Upper lobe of left lung (tissue), 4 donors: ENCODE measurements around the gene IGSF9.

ENCODE experiments used
- CTCF ChIP-seq, 6 experiments: fragments of 450-650 bp in 4 of 6; fragments of 200-600 bp in 2 of 6; sonication (generic) in 2 of 6; IDR thresholded peaks; one replicate each; pipeline ENCODE4 v1.5.1; 2016 to 2019; ENCODE audit warnings: antibody characterized with exemption in 6 of 6
- POLR2A ChIP-seq, 4 donors: fragments of 450-650 bp; IDR thresholded peaks; one replicate each; pipeline ENCODE4 v1.5.1; 2016 to 2017; ENCODE audit warnings: antibody characterized with exemption in 4 of 4, mild to moderate bottlenecking in 2 of 4

DNA sequence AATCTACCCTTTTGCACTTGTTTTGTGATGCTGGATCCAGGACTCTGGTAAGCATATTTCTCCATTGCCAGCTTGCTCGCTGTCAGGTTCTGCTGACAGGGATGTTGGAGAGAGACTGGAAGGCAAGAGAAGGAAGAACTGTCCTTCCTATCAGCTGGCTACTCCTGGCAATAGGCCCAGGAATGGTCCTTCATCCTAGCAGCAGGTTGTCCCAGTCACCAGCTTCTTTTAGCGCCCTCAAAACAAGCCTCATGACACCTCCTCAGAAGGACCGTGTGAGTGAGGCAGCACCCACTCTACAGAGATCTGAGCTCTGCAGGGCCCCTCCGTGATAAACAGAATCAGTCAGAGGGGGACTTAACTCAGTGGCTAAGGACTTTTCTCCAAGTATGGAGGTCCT is 41.8 kb upstream of the IGSF9 start:
- TF ChIP-seq CTCF (IDR thresholded peaks at IDR 0.05) (no peak), POLR2A (IDR thresholded peaks at IDR 0.05) (no peak)
